ENCODE results near the gene ELOF1.
"Not testable (repeated sequence)": the region's sequence is repeated elsewhere in the genome, so short reads cannot be mapped to it uniquely, and the experiment has no call there.

The ELOF1 gene

GRCh38 chr19:11566164-11566563 lies 7.1 kb upstream of the ELOF1 start:
- DNase-seq = no peak

- not testable (repeated sequence) for DNase-seq
Observed at GRCh38 chr19:11565649-11565980, 6.6 kb upstream of the ELOF1 start.

- not testable (repeated sequence) for DNase-seq
Observed at GRCh38 chr19:11564082-11564807, 5.2 kb upstream of the ELOF1 start.

- DNase-seq = no peak
Observed at GRCh38 chr19:11563532-11563931, 4.5 kb upstream of the ELOF1 start.

GRCh38 chr19:11560404-11561051 lies 1.5 kb upstream of the ELOF1 start:
- peak; percentile 84 for DNase-seq

- no peak for DNase-seq
Observed at GRCh38 chr19:11556634-11557420, 2.2 kb downstream of the ELOF1 start.

- DNase-seq = no peak
Observed at GRCh38 chr19:11555246-11555645, 3.8 kb downstream of the ELOF1 start.

- DNase-seq = no peak
Observed at GRCh38 chr19:11554160-11554559, 4.9 kb downstream of the ELOF1 start.

GRCh38 chr19:11552666-11553372 lies 6.2 kb downstream of the ELOF1 start:
- DNase-seq = no peak

- no peak for DNase-seq
Observed at GRCh38 chr19:11551603-11552235, 7.3 kb downstream of the ELOF1 start.

- DNase-seq = no peak
Observed at GRCh38 chr19:11550265-11550664, 8.8 kb downstream of the ELOF1 start.

GRCh38 chr19:11549386-11549953 lies 9.6 kb downstream of the ELOF1 start:
- DNase-seq = no peak

- no peak for DNase-seq
Observed at GRCh38 chr19:11547929-11548700, 10.9 kb downstream of the ELOF1 start.

- DNase-seq = no peak
Observed at GRCh38 chr19:11541238-11541637, 17.8 kb downstream of the ELOF1 start.

GRCh38 chr19:11540645-11541044 lies 18.4 kb downstream of the ELOF1 start:
- no peak for DNase-seq

GRCh38 chr19:11539495-11540365 lies 19.3 kb downstream of the ELOF1 start:
- no peak for DNase-seq

GRCh38 chr19:11538232-11539036 lies 20.6 kb downstream of the ELOF1 start, which contains the start of gene CNN1:
Gene CNN1 (plus strand): TSS chr19:11538851. CDS start chr19:11538928, 77 bp downstream.
- no peak for DNase-seq

- DNase-seq = peak; percentile 88
Observed at GRCh38 chr19:11535792-11536595, 23.0 kb downstream of the ELOF1 start.

- no peak for DNase-seq
Observed at GRCh38 chr19:11534948-11535347, 24.1 kb downstream of the ELOF1 start.
